HUDEP-2 (cell line): ENCODE measurements around the gene DEGS2.

Experiments
- DNase-seq, 76 experiments: peaks; one replicate each; lab custom pipeline; 2025; ENCODE audit not compliant: unreplicated experiment in 76 of 76; lab: John Stamatoyannopoulos, UW

The DEGS2 gene

DNA sequence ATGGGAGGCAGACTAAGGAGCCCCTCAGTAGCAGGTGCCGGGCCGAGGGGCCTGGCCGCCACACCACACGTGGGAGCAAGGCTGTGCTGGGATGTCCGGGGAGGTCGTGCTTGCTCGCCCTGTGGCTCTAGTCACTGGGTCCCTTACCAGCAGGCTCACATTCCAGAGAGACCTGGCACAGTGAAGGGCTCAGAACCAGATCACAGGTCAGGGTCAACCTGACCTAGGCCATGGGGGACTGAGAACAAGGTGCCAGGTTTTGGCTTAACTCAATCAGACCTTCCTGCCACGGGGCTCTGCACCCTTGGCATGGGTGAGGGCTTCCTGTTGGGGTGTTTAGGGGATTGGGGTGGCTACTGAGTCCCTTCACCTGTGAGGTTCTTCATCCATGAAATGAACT lies 22.3 kb downstream of the DEGS2 start:
- no peak for DNase-seq

GRCh38 chr14:100135784-100136183 lies 23.7 kb downstream of the DEGS2 start:
- no peak for DNase-seq

- DNase-seq = no peak
These were observed 24.4 kb downstream of the DEGS2 start for GRCh38 chr14:100135073-100135472.

DNA sequence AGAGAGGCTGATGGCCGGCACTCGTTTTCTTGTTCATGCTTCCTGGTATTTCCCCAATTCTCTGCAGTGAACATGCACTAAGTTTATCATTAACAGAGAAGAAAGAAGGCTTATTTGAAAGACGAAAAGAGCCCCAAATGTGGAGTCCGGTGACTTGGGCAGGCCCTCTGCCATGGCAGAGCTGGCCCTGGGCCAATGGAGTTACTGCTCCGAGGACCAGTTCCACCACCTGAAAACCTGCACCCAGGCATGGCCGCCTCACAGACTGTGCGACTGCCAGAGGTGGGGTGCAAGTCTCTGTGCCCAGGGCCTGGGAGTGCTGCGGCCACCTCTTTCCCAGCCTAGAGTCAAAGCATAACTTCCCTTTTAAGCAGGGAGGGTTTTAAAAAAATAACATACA lies 24.9 kb downstream of the DEGS2 start:
- no peak for DNase-seq

DNA sequence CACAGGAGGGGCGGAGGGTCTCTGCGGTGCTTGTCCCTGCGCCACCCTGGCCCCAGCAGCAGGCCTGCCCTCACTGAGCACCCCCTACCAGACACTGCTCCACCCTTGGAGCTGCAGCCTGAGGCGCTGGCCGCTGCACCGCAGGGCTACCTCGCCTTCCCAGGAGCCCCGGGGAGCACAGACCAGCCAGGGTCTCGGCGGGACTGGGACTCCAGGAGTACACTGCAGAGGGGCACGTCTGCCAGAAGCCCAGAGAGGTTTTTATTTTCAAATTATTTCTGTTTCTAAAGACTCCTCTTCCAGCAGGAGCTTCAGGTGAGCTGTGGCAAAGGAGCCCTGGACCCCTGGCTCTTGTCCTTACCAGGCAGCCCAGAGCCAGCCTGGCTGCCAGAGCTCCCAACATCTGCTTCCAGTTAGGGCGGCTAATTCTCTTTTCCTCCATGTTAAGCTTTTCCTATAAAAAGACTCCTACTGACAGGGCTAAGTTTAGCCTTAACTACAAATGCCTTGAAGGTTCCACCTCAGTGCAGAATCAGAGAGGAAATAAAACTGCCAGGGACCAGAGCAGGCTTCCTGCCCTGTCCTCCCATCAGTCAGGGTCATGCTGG lies 26.4 kb downstream of the DEGS2 start:
- no peak for DNase-seq

- DNase-seq = peak in 70 of 76 experiments; percentile 10 to 79 (median 54)
These were observed 27.1 kb downstream of the DEGS2 start for GRCh38 chr14:100132161-100132902.

- DNase-seq = no peak
These were observed 28.3 kb downstream of the DEGS2 start for GRCh38 chr14:100131181-100131580.

DNA sequence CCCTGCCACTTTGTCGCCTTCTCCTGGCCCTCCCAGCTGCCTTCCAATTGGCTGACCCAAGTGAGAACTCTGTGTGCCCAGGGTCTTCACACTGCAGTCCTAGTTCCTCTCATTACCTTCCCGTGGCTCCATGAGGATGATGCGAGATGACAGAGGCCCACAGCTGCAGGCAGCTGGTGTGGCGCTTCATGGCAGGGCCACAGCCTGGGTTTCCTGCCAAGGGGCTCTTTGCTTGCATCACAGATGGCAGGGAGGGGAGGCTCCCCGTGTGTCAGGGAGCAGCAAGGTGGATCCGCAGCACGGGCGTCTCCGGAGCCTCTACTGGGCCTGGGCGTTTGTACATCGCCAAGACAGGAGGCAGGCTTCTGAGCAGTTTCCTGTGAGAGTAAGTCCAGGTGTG lies 28.9 kb downstream of the DEGS2 start:
- no peak for DNase-seq

DNA sequence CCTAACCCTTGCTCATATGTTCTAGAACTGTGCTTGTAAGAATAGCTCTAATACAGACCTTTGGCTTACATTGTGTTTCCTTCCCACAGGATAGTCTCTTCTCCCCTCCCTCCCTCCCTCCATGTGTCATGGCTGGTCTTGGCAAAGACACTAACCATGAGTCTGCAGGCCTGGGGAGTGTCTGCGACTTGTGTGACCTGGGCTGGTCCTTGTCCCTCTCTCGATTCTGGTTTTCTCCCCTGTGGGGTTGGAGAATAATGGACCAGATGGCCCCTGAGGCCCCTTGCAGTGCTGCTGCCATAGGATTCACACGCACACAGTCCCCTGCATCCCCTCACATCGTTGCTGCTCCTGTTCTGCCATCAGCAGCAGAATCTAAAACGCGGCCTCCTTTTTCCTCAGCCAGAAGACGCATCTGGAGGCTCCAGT lies 30.3 kb downstream of the DEGS2 start:
- DNase-seq = peak in 1 of 76 experiments; percentile 18

- no peak for DNase-seq
These were observed 30.8 kb downstream of the DEGS2 start for GRCh38 chr14:100128688-100129087.

DNA sequence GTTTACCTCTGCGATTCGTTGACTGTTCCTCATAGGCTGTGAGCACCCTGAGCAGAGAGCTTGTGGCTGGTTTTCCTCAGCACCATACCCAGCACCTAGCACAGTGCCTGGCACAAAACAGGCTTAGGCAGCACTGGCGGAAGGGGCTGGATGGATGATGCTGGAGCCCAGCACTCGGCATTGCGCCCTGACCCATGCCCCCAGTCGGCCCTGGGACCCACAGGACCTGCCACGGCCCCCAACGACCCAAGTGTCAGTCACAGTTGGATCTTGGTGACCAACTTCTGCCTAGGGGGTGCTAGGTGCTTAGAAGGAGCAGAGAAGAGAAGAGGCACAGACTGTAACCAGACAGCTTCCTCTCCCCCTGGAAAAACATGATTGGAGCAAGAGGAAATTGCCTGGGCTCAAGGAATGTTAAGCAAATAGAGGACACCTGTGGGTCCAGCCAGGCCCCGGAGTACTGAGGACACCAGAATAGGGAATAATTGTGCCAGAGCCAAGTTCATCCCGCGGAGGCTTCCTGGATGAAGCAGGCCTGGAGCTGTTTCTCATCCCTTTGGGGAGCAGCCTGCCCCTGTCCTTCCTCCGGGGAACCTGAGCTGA lies 31.5 kb downstream of the DEGS2 start:
- no peak for DNase-seq

DNA sequence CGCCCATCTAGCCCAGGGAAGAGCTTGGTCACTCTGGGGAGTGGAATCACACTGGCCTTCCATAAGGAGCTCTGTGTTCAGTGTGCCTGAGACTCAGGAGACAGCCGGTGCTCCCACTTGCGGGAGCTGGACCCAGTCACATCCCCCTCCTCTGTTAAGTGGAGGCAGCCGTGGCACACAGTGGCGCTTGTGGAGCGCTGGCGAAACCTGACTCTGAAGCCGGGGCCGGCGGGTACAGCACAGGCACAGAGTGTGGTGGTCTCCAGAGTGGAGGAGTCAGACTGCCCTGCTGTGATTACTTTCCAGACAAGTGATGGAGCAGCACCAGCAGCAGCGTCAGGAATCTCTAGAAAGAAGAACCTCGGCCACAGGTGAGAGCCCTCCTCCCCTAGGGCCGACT lies 33.0 kb downstream of the DEGS2 start:
- no peak for DNase-seq

DNA sequence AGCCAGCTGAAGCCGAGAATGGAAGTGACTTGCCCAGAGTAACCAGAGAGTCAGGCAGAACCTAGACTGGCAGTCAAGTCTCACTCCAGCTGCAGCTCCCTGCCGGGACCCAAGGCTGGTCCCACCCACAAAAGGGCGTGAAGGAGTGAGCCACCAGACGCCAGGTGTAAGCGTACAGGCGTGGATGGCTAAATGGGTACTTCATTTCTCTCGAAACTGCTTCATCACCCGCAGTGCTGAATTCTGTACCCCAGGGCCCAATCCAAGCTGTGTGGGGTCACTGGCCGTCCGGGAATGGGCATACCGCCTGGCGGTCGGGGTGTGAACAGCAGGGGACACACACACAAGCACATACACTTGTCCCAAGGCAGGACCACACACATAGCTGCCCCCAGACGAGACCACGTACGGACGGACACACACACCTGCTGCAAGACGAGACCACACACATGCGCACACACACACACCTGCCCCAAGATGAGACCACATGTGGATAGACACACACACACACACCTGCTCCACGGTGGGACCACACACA lies 34.8 kb downstream of the DEGS2 start:
- DNase-seq = no peak

GRCh38 chr14:100123618-100124017 lies 35.8 kb downstream of the DEGS2 start:
- no peak for DNase-seq

DNA sequence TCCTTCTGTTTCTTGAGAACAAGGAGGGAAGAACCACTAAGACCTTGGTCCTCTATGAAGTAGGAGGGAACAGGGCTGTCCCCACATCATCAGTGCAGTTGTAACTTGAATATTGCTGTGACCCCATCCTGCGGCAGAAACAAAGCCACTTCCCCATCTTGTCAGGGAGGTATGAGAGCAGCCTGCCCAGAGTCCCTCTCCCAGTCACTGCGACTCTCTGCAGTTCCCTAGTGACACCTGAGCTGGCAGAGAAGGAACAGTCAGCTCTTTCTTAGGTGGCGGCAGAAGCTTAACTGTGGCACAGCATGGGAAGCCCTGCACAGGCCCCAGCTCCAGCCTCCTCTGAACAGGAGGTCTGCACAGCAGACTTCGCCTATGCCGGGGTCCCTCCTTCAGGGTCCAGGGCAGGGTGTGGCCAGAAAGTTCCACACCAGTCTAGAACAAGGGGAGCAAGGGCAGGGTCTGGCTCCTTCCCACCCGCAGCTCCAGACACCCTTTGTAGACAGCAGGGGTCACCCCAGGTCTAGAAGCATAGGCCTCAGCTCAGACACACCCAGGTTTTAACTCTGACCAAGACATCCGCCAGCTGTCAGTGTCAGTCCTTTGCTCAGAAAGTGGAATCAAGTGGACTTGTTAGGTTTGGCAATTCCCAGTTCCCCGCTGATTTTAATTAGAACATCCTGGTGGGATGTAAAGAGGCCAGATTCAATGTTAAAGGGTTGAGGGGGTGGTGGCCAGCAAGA lies 36.8 kb downstream of the DEGS2 start:
- peak in 27 of 76 experiments; percentile 8 to 60 (median 18) for DNase-seq

DNA sequence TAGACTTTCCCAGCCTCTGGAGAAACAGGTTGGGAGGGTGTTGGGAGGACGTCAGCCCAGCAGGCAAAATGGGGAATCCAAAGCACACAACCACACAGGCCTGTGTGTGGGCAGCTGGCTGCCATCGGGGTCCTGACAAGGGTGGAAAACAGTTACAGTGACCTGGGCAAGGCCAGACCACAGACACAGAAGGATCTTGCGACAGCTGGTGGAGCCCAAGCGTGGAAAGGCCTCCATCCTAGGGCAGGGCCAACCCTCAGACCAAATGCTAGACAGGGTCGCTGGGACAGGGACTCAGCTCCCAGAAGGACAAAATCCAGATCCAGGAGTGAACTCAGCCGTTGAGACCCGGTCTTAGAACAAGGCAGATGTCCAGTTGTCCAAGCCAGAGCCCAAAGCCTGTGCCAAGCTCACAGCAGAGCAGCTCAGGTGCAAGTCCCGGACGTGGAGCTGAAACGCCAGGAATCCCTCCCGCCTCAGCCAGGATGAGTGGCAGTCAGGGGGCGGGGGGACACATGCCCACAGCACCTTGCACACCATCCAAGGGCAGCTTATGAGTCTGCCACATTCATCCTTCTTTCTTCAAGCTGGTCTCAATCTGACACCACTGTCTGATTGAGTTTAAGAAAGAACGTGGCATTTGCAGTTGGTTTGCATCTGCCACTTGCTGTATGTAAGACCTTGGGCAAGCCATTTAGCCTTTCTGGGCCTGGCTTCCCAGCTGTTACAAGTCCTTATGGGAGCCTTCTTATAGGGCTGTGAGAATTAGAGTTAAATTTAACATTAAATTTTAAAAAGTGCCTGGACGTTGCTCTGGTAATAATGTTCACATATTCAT lies 37.6 kb downstream of the DEGS2 start:
- DNase-seq = no peak

DNA sequence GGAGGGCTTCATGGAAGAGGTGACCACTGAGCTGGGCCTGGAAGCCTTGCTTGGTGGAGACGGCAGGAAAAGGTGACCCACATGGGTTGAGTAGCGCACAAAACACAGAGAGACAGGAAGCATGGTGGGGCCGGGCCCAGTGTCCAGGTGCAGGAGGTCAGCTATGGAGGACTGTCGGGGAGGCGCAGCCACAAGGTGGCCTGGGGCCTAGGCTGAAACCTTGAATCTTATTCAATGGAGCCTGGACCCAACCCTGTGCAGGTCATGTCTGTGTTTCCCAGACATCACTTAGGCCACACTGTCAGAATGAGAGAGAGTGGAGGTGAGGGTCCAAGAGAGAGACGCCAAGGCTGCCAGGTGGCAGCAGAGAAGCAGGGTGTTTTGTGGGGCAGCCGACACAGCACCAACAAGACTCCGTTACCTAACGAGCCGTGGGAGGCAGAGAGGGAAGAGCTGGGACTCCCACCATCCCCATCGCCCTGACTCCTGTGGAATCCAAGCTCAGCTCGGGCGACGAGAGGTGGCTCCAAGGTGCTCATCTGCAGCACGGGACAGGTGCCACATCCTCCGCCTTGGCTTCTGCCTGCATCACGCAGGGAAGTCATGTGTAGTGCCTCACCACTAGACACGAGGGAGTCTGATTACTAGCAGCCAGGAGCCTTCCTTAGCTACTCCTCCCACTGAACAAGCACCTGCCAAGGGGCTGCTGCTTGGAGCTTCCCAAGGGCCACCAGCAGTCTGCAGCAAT lies 38.7 kb downstream of the DEGS2 start:
- DNase-seq = no peak

DNA sequence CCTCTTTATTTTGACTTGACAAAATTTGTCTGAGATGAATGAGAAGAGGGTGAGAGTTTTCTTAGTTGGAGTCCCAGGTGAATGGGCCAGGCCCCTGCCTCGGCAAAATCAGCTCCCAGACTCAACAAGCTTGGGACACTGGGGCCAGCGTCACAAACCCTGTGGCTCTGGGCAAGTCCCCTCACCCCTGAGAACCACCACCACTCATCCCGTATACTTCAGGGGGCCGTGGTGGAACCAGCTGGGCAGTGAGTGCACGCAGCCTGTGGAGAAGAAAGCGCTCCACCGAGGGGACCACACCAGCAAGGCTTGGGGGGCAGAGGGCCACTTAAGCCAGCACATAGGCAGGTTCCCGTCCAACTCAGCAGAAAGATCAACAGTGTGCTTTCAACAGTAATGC lies 40.2 kb downstream of the DEGS2 start:
- DNase-seq = no peak

DNA sequence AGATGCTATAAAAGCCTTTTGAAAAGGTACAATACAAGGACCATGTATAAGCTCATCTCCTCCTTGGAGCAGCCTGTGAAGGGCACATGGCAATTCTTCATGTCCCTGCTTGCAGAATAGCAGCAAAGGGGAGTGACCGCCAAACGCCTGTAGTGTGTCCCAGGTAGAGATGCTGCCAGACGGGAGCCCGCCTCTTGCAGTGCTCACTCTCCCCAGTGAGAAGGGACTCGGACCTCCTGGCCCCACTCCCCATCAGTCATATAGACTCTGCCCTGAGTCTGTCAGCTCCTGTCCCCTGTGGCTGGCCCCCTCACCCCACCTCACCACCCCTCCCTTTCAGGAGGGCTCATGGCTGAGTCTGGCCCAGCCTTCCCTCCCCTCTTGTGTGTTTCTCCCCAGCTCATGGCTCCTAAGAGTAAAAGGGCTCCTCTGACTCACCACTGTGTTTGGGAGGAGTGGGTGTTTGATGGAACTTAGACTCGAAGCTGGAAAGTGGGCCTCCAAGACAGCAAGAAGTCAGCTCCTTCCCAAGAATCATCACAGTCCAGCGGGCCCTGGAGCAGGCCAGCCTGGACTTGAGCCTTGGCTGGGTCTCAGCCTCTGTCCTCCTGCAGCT lies 40.9 kb downstream of the DEGS2 start:
- DNase-seq = no peak
